Esophagus muscularis mucosa (tissue), 4 donors: Measurements from ENCODE around the gene DYNLT4.

Experiments
- CTCF ChIP-seq, 3 experiments: fragments of 200-600 bp in 2 of 3; fragments of 450-650 bp in 1 of 3; sonication (generic) in 2 of 3; IDR thresholded peaks; one replicate each; pipeline ENCODE4 v1.5.1; 2017 to 2019; ENCODE audit warnings: antibody characterized with exemption in 3 of 3, mild to moderate bottlenecking in 2 of 3, moderate library complexity in 1 of 3
- EP300 ChIP-seq: sonication (generic); formaldehyde crosslinking; IDR thresholded peaks from one replicate; pipeline ENCODE4 v1.6.1; 2017; ENCODE audit warnings: antibody characterized with exemption
- POLR2A ChIP-seq: fragments of 450-650 bp; IDR thresholded peaks from one replicate; pipeline ENCODE4 v1.6.1; 2017; ENCODE audit warnings: antibody characterized with exemption, moderate library complexity, mild to moderate bottlenecking, low read depth
- POLR2AphosphoS5 ChIP-seq, 2 donors: sonication (generic); formaldehyde crosslinking; IDR thresholded peaks; one replicate each; pipeline ENCODE4 v1.6.1; 2017; ENCODE audit warnings: antibody characterized with exemption in 2 of 2

DNA sequence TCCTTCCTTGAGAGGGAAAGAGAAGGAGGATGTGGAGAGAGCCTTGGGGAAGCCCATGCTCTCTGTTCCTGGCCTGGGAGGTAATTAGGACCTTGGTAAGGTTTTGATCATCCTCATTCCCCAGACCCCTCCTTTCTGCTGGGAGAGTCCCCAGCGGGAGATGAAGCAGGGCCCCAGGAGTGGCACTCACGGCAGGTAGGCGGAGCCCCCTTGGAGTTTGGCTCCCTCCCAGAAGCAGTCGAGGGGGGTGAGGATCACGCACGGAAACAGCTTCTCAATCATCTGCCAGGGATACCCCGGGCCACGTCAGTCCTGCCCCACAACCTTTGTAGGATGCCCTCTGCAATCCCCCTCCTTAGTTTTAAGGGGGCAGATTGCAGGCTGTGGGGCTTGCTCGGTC is 24.4 kb upstream of the DYNLT4 start:
- TF ChIP-seq CTCF (IDR thresholded peaks at IDR 0.05) (no peak), POLR2A (no peak), EP300 (no peak), POLR2AphosphoS5 (IDR thresholded peaks at IDR 0.05) (no peak)
